HL-60 (cell line): ENCODE data around the gene SLC7A7.

ENCODE experiments used
- GABPA ChIP-seq: IDR thresholded peaks from 2 replicates; pipeline ENCODE4 v1.6.1; 2012; ENCODE audit warnings: low read depth
- TF ChIP-seq, protein P1 (sequence below): IDR thresholded peaks from one replicate; pipeline ENCODE4 v1.5.1; 2011; ENCODE audit warnings: low read length, control low read depth, inconsistent platforms; ENCODE audit not compliant: insufficient read depth

DNA sequence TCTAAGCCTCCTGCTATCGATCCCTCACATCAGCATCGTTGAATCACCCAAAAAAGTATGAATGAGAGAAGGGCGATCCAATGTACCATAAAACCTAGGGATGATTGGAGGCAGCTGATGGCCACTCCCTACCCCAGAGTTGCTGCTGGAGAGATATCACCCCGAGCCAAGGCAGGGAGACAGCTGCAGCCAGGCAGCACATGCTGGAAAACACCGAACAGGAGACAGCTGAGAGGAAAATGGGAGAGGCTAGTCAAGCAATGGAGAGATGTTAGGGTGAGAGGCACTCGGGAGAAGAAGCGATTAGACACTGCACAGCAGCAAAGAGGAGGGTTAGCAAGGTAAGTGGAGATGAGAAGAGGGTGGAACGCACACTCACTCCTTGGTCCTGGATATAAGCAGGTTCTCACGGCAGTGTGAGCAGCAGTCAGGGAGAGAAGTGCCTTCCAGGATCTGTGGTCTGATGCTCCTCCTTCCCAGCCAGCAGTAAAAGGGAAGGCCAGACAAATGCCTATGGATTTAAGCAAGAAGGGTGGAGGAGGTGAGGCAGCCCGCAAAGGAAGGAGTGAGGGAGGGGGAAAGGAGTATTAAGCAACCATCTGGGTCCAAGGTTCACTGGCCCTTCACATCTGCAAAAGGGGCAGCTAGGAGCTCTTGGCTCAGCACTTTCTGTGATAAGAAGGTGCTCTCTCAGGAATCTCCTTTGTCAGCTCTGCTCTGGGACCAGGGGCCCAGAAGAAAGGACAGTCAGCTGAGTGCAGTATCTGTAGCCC lies at the start of gene SLC7A7:
- TF ChIP-seq, protein P1, sequence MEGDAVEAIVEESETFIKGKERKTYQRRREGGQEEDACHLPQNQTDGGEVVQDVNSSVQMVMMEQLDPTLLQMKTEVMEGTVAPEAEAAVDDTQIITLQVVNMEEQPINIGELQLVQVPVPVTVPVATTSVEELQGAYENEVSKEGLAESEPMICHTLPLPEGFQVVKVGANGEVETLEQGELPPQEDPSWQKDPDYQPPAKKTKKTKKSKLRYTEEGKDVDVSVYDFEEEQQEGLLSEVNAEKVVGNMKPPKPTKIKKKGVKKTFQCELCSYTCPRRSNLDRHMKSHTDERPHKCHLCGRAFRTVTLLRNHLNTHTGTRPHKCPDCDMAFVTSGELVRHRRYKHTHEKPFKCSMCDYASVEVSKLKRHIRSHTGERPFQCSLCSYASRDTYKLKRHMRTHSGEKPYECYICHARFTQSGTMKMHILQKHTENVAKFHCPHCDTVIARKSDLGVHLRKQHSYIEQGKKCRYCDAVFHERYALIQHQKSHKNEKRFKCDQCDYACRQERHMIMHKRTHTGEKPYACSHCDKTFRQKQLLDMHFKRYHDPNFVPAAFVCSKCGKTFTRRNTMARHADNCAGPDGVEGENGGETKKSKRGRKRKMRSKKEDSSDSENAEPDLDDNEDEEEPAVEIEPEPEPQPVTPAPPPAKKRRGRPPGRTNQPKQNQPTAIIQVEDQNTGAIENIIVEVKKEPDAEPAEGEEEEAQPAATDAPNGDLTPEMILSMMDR: no peak
- TF ChIP-seq GABPA: no peak
